ENCODE measurements around the gene SPX. TPM values are rescaled to one million over a fixed set of nuclear protein-coding genes. Genes with fewer than 3 reads are reported as not detected.
A peak's percentile ranks its signal among the peaks of the same experiment; 100 is the strongest.

Gene SPX
- total RNA-seq, 1 experiment from 2014 or later = 787 TPM

DNA sequence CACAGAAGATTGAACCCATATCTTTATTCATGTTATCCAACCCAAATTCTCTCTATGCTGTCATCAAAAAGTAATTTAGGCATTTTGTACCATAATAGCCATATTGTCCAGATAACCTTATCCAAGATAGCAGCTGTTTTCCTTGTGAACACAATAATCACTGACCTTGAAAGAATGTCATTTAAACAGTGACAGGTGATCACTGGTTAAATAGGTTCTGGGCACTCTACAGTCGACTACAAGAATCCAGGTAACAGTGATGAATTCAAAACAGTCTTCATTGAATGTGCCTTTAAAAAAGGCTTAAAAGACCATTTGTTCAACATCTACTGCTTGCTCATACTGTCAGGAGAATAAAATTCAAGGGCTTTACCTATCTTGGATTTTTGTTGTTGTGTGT, 4.6 kb upstream of the SPX start:
- Histone ChIP-seq H3K4me2 (ENCODE audit: low read depth, low read length, poor library complexity, severe bottlenecking) (no peak overlapping the region), H2AFZ (ENCODE audit: low read length) (no peak overlapping the region), H4K20me1 (ENCODE audit: insufficient read depth, low read depth, low read length) (no peaks in the 10 kb centered on the region), H3K9me2 (replicated peaks; ENCODE audit: insufficient read depth, low read length) (no peaks in the 10 kb centered on the region), H3K9ac (ENCODE audit: low read length) (no peak overlapping the region), H3K27ac (ENCODE audit: low read length) (no peak overlapping the region), H3K27me3 (ENCODE audit: low read length) (no peaks in the 10 kb centered on the region), H3K79me2 (ENCODE audit: low read length) (no peaks in the 10 kb centered on the region), H3K4me1 (ENCODE audit: low read length) (peaks cover 29% of the 10 kb centered on the region), H3K9me3 (ENCODE audit: low read length) (0 out of 2 replicates have a peak, but pooled peaks cover 3% of the 10 kb centered on the region), H3K4me3 (ENCODE audit: low read length) (no peak overlapping the region), H3K36me3 (ENCODE audit: insufficient read depth, low read length) (peaks cover 14% of the 10 kb centered on the region; the same call in 1 of the 2 replicates)
- no peak for DNase-seq

- peaks cover 8% of the 10 kb centered on the region for H3K79me2 ChIP-seq (ENCODE audit: low read length)
- DNase-seq = no peak
- H4K20me1 ChIP-seq (ENCODE audit: insufficient read depth, low read depth, low read length) = no peaks in the 10 kb centered on the region
- H3K4me1 ChIP-seq (ENCODE audit: low read length) = peaks cover 40% of the 10 kb centered on the region
- no peak overlapping the region for H3K9ac ChIP-seq (ENCODE audit: low read length)
- no peak overlapping the region for H3K27ac ChIP-seq (ENCODE audit: low read length)
- H3K9me3 ChIP-seq (ENCODE audit: low read length) = 0 out of 2 replicates have a peak, but pooled peaks cover 3% of the 10 kb centered on the region
- H3K36me3 ChIP-seq (ENCODE audit: insufficient read depth, low read length) = peaks cover 3% of the 10 kb centered on the region; the same call in 1 of the 2 replicates
- H3K27me3 ChIP-seq (ENCODE audit: low read length) = no peaks in the 10 kb centered on the region
- no peak overlapping the region for H3K4me3 ChIP-seq (ENCODE audit: low read length)
- H2AFZ ChIP-seq (ENCODE audit: low read length) = no peak overlapping the region
- H3K9me2 ChIP-seq (replicated peaks; ENCODE audit: insufficient read depth, low read length) = no peaks in the 10 kb centered on the region
- H3K4me2 ChIP-seq (ENCODE audit: low read depth, low read length, poor library complexity, severe bottlenecking) = no peak overlapping the region
These were observed 2.9 kb upstream of the SPX start for GRCh38 chr12:21523148-21523547.

DNA sequence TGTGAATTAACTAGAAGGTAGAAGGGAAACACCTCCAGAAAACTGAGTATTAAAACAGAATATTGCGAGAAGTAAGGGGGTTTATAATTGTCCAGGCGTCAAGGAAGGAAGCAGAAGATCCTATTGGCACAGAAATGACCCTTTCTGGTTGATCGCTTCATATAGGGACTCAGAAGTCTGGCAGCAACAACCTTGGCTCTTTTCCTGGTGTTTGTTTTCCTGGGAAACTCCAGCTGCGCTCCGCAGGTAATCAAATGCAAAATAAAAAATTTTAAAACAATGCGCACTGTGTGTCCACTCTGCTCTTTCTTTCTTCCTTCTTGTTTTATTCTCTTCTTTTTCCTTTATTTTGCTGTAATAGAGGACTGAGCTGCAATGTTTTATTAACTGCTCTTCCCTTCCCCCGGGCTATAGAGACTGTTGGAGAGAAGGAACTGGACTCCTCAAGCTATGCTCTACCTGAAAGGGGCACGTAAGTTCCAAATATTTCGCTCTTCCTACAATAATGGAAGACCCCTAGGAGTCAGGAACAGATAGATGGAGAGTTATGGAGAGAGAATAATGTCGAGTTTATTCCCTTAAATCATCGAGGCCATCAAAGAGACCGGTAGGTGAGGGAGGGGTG, 737 bp downstream of the SPX start:
- Histone ChIP-seq H3K4me3 (ENCODE audit: low read length) (peak overlapping the region; percentile 77), H3K79me2 (ENCODE audit: low read length) (peaks cover 8% of the 10 kb centered on the region), H3K27ac (ENCODE audit: low read length) (peak overlapping the region; percentile 95), H4K20me1 (ENCODE audit: insufficient read depth, low read depth, low read length) (peaks cover 12% of the 10 kb centered on the region; the same call in 1 of the 2 replicates), H3K9me2 (replicated peaks; ENCODE audit: insufficient read depth, low read length) (no peaks in the 10 kb centered on the region), H3K9me3 (ENCODE audit: low read length) (0 out of 2 replicates have a peak, but pooled peaks cover 3% of the 10 kb centered on the region), H3K4me2 (ENCODE audit: low read depth, low read length, poor library complexity, severe bottlenecking) (peak overlapping the region; percentile 97), H3K27me3 (ENCODE audit: low read length) (no peaks in the 10 kb centered on the region), H2AFZ (ENCODE audit: low read length) (no peak overlapping the region), H3K36me3 (ENCODE audit: insufficient read depth, low read length) (peaks cover 37% of the 10 kb centered on the region), H3K4me1 (ENCODE audit: low read length) (peaks cover 48% of the 10 kb centered on the region), H3K9ac (ENCODE audit: low read length) (peak overlapping the region; percentile 80)
- DNase-seq = peak; percentile 60

GRCh38 chr12:21527451-21528180, 1.5 kb downstream of the SPX start:
- Histone ChIP-seq H2AFZ (ENCODE audit: low read length) (no peak overlapping the region), H3K4me2 (ENCODE audit: low read depth, low read length, poor library complexity, severe bottlenecking) (peak overlapping the region; percentile 97), H3K9me3 (ENCODE audit: low read length) (0 out of 2 replicates have a peak, but pooled peaks cover 3% of the 10 kb centered on the region), H3K9ac (ENCODE audit: low read length) (peak overlapping the region; percentile 80), H4K20me1 (ENCODE audit: insufficient read depth, low read depth, low read length) (peaks cover 12% of the 10 kb centered on the region; the same call in 1 of the 2 replicates), H3K36me3 (ENCODE audit: insufficient read depth, low read length) (peaks cover 37% of the 10 kb centered on the region), H3K79me2 (ENCODE audit: low read length) (peaks cover 8% of the 10 kb centered on the region), H3K4me3 (ENCODE audit: low read length) (peak overlapping the region; percentile 77), H3K27me3 (ENCODE audit: low read length) (no peaks in the 10 kb centered on the region), H3K27ac (ENCODE audit: low read length) (peak overlapping the region; percentile 95), H3K9me2 (replicated peaks; ENCODE audit: insufficient read depth, low read length) (no peaks in the 10 kb centered on the region), H3K4me1 (ENCODE audit: low read length) (peaks cover 48% of the 10 kb centered on the region)
- peak; percentile 97 for DNase-seq

GRCh38 chr12:21528953-21529352, 2.9 kb downstream of the SPX start:
- Histone ChIP-seq H4K20me1 (ENCODE audit: insufficient read depth, low read depth, low read length) (peaks cover 12% of the 10 kb centered on the region; the same call in 1 of the 2 replicates), H2AFZ (ENCODE audit: low read length) (no peak overlapping the region), H3K4me3 (ENCODE audit: low read length) (peak overlapping the region; percentile 77), H3K79me2 (ENCODE audit: low read length) (peaks cover 8% of the 10 kb centered on the region), H3K4me2 (ENCODE audit: low read depth, low read length, poor library complexity, severe bottlenecking) (peak overlapping the region; percentile 97), H3K27me3 (ENCODE audit: low read length) (no peaks in the 10 kb centered on the region), H3K27ac (ENCODE audit: low read length) (no peak overlapping the region), H3K9me2 (replicated peaks; ENCODE audit: insufficient read depth, low read length) (no peaks in the 10 kb centered on the region), H3K9me3 (ENCODE audit: low read length) (0 out of 2 replicates have a peak, but pooled peaks cover 3% of the 10 kb centered on the region), H3K9ac (ENCODE audit: low read length) (no peak overlapping the region), H3K4me1 (ENCODE audit: low read length) (peaks cover 48% of the 10 kb centered on the region), H3K36me3 (ENCODE audit: insufficient read depth, low read length) (peaks cover 37% of the 10 kb centered on the region)
- no peak for DNase-seq

GRCh38 chr12:21529456-21529855, 3.4 kb downstream of the SPX start:
- H3K9me2 ChIP-seq (replicated peaks; ENCODE audit: insufficient read depth, low read length) = no peaks in the 10 kb centered on the region
- no peak for DNase-seq
- no peak overlapping the region for H3K9ac ChIP-seq (ENCODE audit: low read length)
- no peak overlapping the region for H3K4me3 ChIP-seq (ENCODE audit: low read length)
- peak overlapping the region; percentile 97 for H3K4me2 ChIP-seq (ENCODE audit: low read depth, low read length, poor library complexity, severe bottlenecking)
- H3K9me3 ChIP-seq (ENCODE audit: low read length) = 0 out of 2 replicates have a peak, but pooled peaks cover under 1% of the 10 kb centered on the region
- no peak overlapping the region for H3K27ac ChIP-seq (ENCODE audit: low read length)
- peaks cover 47% of the 10 kb centered on the region for H3K4me1 ChIP-seq (ENCODE audit: low read length)
- peaks cover 12% of the 10 kb centered on the region; the same call in 1 of the 2 replicates for H4K20me1 ChIP-seq (ENCODE audit: insufficient read depth, low read depth, low read length)
- peaks cover 37% of the 10 kb centered on the region for H3K36me3 ChIP-seq (ENCODE audit: insufficient read depth, low read length)
- no peak overlapping the region for H2AFZ ChIP-seq (ENCODE audit: low read length)
- peaks cover 8% of the 10 kb centered on the region for H3K79me2 ChIP-seq (ENCODE audit: low read length)
- H3K27me3 ChIP-seq (ENCODE audit: low read length) = no peaks in the 10 kb centered on the region

- no peak overlapping the region for H3K4me3 ChIP-seq (ENCODE audit: low read length)
- no peaks in the 10 kb centered on the region for H3K27me3 ChIP-seq (ENCODE audit: low read length)
- no peaks in the 10 kb centered on the region for H3K4me1 ChIP-seq (ENCODE audit: low read length)
- H3K9ac ChIP-seq (ENCODE audit: low read length) = no peak overlapping the region
- no peak overlapping the region for H3K27ac ChIP-seq (ENCODE audit: low read length)
- no peaks in the 10 kb centered on the region for H3K9me2 ChIP-seq (replicated peaks; ENCODE audit: insufficient read depth, low read length)
- no peaks in the 10 kb centered on the region for H3K9me3 ChIP-seq (ENCODE audit: low read length)
- H4K20me1 ChIP-seq (ENCODE audit: insufficient read depth, low read depth, low read length) = no peaks in the 10 kb centered on the region
- H2AFZ ChIP-seq (ENCODE audit: low read length) = no peak overlapping the region
- no peak overlapping the region for H3K4me2 ChIP-seq (ENCODE audit: low read depth, low read length, poor library complexity, severe bottlenecking)
- no peak for DNase-seq
- H3K36me3 ChIP-seq (ENCODE audit: insufficient read depth, low read length) = no peaks in the 10 kb centered on the region
- H3K79me2 ChIP-seq (ENCODE audit: low read length) = no peaks in the 10 kb centered on the region
These were observed 12.1 kb downstream of the SPX start for GRCh38 chr12:21538061-21538653.

DNA sequence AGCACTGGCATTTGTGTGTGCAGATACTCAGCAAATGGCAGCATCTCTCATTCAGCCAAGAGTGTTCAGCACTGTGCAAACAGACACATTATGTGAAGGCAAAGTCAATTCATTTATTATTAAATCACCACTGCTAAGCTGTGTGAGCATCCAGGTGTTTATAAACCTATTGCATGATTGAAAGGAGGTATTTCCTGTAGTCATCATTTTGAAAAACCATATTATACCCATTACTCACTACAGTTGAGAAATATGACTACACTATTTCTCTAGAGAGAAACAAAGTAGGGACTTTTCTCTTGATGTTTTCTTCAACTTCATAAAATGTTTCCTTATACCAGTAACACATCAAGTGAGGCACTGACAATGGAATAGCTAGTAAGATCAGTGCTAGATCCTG, 13.7 kb downstream of the SPX start:
- no peak overlapping the region for H3K27ac ChIP-seq (ENCODE audit: low read length)
- H2AFZ ChIP-seq (ENCODE audit: low read length) = no peak overlapping the region
- no peaks in the 10 kb centered on the region for H4K20me1 ChIP-seq (ENCODE audit: insufficient read depth, low read depth, low read length)
- DNase-seq = no peak
- H3K9ac ChIP-seq (ENCODE audit: low read length) = no peak overlapping the region
- no peaks in the 10 kb centered on the region for H3K27me3 ChIP-seq (ENCODE audit: low read length)
- H3K4me1 ChIP-seq (ENCODE audit: low read length) = no peaks in the 10 kb centered on the region
- H3K79me2 ChIP-seq (ENCODE audit: low read length) = no peaks in the 10 kb centered on the region
- no peaks in the 10 kb centered on the region for H3K9me2 ChIP-seq (replicated peaks; ENCODE audit: insufficient read depth, low read length)
- H3K4me3 ChIP-seq (ENCODE audit: low read length) = no peak overlapping the region
- H3K4me2 ChIP-seq (ENCODE audit: low read depth, low read length, poor library complexity, severe bottlenecking) = no peak overlapping the region
- no peaks in the 10 kb centered on the region for H3K36me3 ChIP-seq (ENCODE audit: insufficient read depth, low read length)
- no peaks in the 10 kb centered on the region for H3K9me3 ChIP-seq (ENCODE audit: low read length)
